Measurements from ENCODE around the gene CBFA2T2.

CBFA2T2 gene

DNA sequence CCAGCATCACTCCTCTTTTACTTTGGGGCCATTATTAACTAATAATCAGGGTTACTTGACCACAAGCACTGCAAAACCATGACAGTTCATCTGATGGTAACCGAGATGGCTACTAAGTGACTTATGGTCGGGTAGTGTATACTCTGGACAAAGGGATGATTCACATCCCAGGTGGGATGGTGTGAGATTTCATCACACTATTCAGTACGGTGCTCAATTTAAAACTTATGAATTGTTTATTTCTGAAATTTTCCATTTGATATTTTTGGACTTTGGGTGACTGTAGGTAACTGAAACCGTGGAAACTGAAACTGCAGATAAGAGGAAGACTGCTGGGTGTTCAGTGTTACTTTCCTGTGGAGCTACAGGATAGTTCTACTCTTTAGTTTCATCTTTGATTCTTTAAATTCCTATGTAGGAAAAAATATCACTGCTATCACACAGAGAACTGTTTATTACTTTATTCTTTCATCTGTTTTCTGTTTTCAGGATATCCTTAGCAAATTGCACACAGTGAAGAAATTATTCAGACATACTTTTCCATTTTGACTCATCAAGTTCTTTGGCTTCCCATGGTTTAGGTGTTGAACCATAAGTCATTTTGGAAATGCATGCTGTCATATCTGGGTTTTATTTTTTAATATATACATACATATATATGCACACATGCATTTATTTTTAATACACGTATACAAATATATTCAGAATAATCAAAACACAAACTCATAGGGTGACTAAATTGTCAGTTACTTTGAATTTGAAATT, 113.1 kb downstream of the CBFA2T2 start:
- Histone ChIP-seq H3K4me3 (ENCODE audit: low read length) (no peak overlapping the region), H3K36me3 (ENCODE audit: control insufficient read depth, insufficient read depth, low read length) (no peaks in the 10 kb centered on the region), H3K9me3 (ENCODE audit: control insufficient read depth, low read length) (no peaks in the 10 kb centered on the region), H3K27me3 (ENCODE audit: control insufficient read depth, insufficient read depth, low read length) (no peaks in the 10 kb centered on the region), H3K4me1 (ENCODE audit: control insufficient read depth, insufficient read depth, low read length) (peaks cover 5% of the 10 kb centered on the region), H3K9ac (ENCODE audit: low read length) (no peak overlapping the region)

DNA sequence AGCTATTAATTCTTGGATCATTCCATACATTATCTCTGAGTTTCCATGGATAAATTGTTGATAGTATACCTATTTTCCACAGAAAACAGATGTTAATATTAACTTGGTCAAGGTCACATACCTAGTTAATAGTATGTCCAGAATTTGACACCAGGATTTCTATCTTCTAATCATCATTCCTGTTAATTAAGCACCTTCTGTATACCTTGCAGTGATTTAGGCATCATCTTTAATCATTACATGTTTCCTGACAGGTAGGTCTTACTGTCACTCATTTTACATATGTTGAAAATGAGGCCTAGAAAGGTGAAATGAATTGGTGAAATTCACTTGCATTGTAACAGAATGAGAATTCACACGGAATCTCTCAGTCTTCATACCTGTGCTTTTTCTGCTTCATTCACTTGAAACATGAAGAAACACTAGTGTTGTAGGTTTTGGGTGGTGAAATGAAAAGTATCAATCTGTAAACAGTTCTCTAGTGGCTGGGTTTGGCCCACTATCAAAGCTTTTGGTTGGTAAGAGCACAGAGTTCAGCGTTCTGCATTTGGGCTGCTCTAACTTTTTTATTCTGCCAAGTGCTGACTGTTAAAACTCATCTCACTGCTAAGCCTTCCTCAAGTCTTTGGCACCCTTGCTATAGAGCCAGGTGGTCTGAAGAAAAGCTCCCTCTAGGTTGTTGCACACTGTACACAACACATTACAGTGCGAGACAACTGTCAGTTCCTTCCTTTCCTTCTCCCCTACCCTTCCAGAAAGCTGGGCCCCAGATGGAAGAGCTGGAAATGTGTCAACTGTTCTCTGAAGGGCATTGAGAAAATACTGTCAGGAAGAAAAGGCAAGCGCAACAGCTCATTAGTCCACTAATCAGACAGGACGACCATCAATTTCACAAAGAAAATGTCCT, 114.4 kb downstream of the CBFA2T2 start:
- H3K9ac ChIP-seq (ENCODE audit: low read length) = no peak overlapping the region
- H3K4me3 ChIP-seq (ENCODE audit: low read length) = no peak overlapping the region
- H3K36me3 ChIP-seq (ENCODE audit: control insufficient read depth, insufficient read depth, low read length) = no peaks in the 10 kb centered on the region
- no peaks in the 10 kb centered on the region for H3K27me3 ChIP-seq (ENCODE audit: control insufficient read depth, insufficient read depth, low read length)
- H3K4me1 ChIP-seq (ENCODE audit: control insufficient read depth, insufficient read depth, low read length) = peaks cover 5% of the 10 kb centered on the region
- H3K9me3 ChIP-seq (ENCODE audit: control insufficient read depth, low read length) = no peaks in the 10 kb centered on the region

DNA sequence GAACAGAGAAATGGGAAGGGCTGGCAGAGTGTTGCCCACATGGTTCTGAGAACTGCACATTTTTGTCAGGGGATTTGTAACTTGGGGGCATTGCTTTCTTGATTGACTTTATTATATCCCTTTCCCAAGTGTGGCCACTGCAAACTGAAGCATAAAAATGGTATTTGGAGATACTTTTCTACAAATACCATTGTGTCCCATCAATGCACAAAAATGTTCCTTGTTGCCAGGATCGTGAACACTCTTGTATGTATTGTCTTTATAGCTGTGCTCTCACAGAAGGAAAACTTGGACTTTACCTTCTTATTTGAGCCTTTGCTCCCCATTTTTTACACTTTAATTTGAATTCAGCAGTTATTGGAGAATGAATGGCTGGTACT, 115.1 kb downstream of the CBFA2T2 start:
- Histone ChIP-seq H3K4me1 (ENCODE audit: control insufficient read depth, insufficient read depth, low read length) (peaks cover 5% of the 10 kb centered on the region), H3K4me3 (ENCODE audit: low read length) (no peak overlapping the region), H3K36me3 (ENCODE audit: control insufficient read depth, insufficient read depth, low read length) (no peaks in the 10 kb centered on the region), H3K9ac (ENCODE audit: low read length) (no peak overlapping the region), H3K27me3 (ENCODE audit: control insufficient read depth, insufficient read depth, low read length) (no peaks in the 10 kb centered on the region), H3K9me3 (ENCODE audit: control insufficient read depth, low read length) (no peaks in the 10 kb centered on the region)

DNA sequence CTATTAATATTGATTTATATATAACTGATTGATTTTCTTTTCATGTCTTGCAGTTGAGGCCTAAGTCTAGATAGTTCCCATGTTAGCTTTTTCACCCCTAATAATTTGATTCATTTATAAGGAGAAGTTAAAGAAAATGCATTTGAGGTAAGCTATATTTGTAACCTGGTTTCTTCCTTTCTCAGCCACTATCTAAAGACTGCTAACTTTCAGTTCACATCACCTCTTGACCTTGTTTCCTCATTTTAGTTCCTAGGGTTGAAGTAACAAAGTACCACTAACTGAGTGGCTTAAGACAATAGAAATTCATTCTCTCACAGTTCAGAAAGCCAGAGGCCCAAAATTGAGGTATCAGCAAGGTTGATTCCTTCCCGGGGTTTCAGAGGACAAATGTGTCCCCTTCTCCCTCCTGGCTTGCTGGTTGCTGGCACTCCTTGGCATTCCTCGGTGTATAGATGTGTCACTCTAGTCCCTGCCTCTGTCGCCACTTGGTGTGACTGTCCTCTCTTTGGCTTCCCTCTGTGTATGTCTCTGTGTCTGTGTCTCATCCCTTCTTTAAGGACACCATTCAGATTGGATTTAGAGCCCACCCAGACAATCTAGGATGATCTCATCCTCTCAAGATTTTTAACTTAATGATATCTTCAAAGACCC, 116.3 kb downstream of the CBFA2T2 start:
- no peak overlapping the region for H3K4me3 ChIP-seq (ENCODE audit: low read length)
- H3K36me3 ChIP-seq (ENCODE audit: control insufficient read depth, insufficient read depth, low read length) = no peaks in the 10 kb centered on the region
- no peak overlapping the region for H3K9ac ChIP-seq (ENCODE audit: low read length)
- H3K27me3 ChIP-seq (ENCODE audit: control insufficient read depth, insufficient read depth, low read length) = no peaks in the 10 kb centered on the region
- peaks cover 5% of the 10 kb centered on the region for H3K4me1 ChIP-seq (ENCODE audit: control insufficient read depth, insufficient read depth, low read length)
- H3K9me3 ChIP-seq (ENCODE audit: control insufficient read depth, low read length) = no peaks in the 10 kb centered on the region

DNA sequence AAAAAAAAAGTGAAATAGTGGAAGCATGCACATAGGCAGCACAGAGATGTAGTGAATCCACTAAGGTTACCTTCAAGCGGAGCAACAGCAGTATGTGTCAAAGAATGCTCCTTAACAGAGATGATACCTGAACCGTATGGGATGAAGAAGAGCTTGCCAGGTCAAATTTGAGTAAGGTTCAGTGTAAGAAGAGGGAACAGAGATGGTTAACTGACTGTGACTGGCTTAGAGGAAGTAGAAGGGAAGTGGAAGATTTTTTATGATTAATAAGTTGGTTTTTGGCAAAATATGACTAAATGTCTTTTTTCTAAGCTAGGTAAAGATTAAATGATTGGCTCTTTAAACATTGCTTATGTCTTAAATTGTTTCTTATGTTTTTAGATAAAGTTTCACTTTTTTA, 119.6 kb downstream of the CBFA2T2 start:
- Histone ChIP-seq H3K27me3 (ENCODE audit: control insufficient read depth, insufficient read depth, low read length) (no peaks in the 10 kb centered on the region), H3K36me3 (ENCODE audit: control insufficient read depth, insufficient read depth, low read length) (no peaks in the 10 kb centered on the region), H3K4me1 (ENCODE audit: control insufficient read depth, insufficient read depth, low read length) (no peaks in the 10 kb centered on the region), H3K4me3 (ENCODE audit: low read length) (no peak overlapping the region), H3K9me3 (ENCODE audit: control insufficient read depth, low read length) (no peaks in the 10 kb centered on the region), H3K9ac (ENCODE audit: low read length) (no peak overlapping the region)

DNA sequence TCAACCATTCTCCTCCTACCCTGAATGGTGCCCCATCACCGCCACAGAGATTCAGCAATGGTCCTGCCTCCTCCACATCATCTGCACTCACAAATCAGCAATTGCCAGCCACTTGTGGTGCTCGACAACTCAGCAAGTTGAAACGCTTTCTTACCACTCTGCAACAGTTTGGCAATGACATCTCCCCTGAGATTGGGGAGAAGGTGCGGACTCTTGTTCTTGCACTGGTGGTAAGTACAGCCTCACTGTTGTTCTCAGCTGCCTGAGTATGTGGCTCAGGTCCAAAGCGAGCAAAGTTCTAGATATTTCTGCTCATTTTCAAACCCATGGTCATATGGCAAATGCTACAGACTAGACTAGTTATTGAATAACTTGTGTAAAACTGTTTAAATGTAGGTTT, 121.2 kb downstream of the CBFA2T2 start:
- Histone ChIP-seq H3K4me3 (ENCODE audit: low read length) (no peak overlapping the region), H3K27me3 (ENCODE audit: control insufficient read depth, insufficient read depth, low read length) (no peaks in the 10 kb centered on the region), H3K9me3 (ENCODE audit: control insufficient read depth, low read length) (no peaks in the 10 kb centered on the region), H3K4me1 (ENCODE audit: control insufficient read depth, insufficient read depth, low read length) (no peaks in the 10 kb centered on the region), H3K36me3 (ENCODE audit: control insufficient read depth, insufficient read depth, low read length) (no peaks in the 10 kb centered on the region), H3K9ac (ENCODE audit: low read length) (no peak overlapping the region)

DNA sequence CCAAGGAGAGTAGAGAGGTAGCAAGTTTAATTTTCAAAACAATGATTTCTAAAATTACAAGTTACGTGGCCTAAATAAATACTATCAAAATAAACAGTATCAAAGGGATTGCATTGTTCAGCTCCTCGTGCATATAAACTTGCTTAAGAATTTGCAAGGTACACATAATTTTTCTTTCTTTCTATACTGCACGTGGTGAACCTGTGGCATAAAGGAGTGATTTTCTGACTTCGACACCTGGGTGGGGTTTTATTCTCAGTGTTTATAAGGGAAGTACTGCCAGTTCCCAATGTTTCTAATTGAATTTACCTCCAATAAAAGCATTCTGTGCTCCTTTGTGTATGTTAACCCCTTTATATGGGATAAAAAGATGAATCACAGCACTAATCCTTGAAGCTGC, 122.1 kb downstream of the CBFA2T2 start:
- no peaks in the 10 kb centered on the region for H3K27me3 ChIP-seq (ENCODE audit: control insufficient read depth, insufficient read depth, low read length)
- no peak overlapping the region for H3K4me3 ChIP-seq (ENCODE audit: low read length)
- H3K9me3 ChIP-seq (ENCODE audit: control insufficient read depth, low read length) = no peaks in the 10 kb centered on the region
- H3K4me1 ChIP-seq (ENCODE audit: control insufficient read depth, insufficient read depth, low read length) = no peaks in the 10 kb centered on the region
- H3K36me3 ChIP-seq (ENCODE audit: control insufficient read depth, insufficient read depth, low read length) = no peaks in the 10 kb centered on the region
- no peak overlapping the region for H3K9ac ChIP-seq (ENCODE audit: low read length)

DNA sequence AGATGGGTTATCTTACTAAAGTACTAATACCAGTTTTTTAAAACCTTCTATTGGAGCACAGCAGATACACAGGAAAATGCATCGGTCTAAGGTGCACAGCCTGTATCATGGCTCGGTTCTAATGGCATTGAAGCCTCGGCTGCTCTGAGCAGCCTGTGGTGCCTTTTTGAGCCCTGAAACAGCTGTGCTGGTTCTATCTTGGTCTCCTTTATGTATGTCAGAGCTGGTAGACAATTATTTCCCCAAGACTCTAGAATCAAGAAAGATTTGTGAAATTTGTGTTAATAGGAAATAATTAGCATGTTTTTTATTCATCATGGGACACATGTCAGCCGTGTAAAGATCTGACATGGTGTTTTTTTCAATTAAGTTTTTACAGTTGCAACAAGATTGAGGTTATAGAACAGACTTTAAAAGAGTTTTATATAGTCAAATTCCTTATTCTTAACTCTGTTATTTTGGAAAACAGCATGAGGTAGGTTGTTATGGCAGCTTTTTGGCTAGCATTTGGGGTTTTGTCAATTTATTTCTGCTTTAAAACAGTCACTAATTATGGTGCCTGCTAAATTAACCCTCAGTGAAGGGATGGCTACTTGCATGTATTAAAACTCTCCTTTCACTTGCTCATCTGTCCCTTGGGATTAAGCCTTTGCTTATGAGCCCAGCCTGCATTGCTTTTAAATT, 132.0 kb downstream of the CBFA2T2 start:
- H3K9ac ChIP-seq (ENCODE audit: low read length) = no peak overlapping the region
- H3K9me3 ChIP-seq (ENCODE audit: control insufficient read depth, low read length) = no peaks in the 10 kb centered on the region
- H3K4me1 ChIP-seq (ENCODE audit: control insufficient read depth, insufficient read depth, low read length) = no peaks in the 10 kb centered on the region
- peaks cover 3% of the 10 kb centered on the region for H3K36me3 ChIP-seq (ENCODE audit: control insufficient read depth, insufficient read depth, low read length)
- H3K4me3 ChIP-seq (ENCODE audit: low read length) = no peak overlapping the region
- H3K27me3 ChIP-seq (ENCODE audit: control insufficient read depth, insufficient read depth, low read length) = no peaks in the 10 kb centered on the region

DNA sequence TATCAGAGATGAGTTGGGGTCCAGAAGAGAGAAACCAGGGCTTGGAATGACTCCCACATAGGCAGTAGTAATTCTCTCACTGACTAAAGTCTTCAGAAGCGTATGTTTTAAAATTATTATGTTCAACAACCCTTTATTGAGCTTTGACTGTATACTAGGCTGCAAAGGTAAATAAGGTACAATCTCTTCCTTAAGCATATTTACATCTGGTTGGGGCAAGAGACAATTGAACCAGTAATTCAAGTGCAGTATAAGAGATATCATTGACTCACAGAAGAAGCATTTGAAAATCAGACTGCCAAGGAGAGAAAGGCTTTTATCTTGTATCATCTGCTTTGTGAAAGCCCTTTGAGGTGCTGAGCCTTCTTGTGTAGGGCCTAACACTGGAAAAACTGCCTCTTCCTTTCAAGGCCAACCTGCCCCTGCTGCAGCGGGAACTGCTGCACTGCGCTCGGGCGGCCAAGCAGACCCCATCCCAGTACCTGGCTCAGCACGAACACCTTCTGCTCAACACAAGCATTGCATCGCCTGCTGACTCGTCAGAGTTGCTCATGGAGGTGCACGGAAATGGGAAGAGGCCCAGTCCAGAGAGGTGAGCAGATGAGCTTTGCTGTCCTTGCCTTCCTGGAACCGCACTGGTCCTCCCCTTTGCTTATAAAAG, 132.9 kb downstream of the CBFA2T2 start:
- H3K4me3 ChIP-seq (ENCODE audit: low read length) = no peak overlapping the region
- no peaks in the 10 kb centered on the region for H3K27me3 ChIP-seq (ENCODE audit: control insufficient read depth, insufficient read depth, low read length)
- H3K9ac ChIP-seq (ENCODE audit: low read length) = no peak overlapping the region
- H3K36me3 ChIP-seq (ENCODE audit: control insufficient read depth, insufficient read depth, low read length) = peaks cover 3% of the 10 kb centered on the region
- no peaks in the 10 kb centered on the region for H3K4me1 ChIP-seq (ENCODE audit: control insufficient read depth, insufficient read depth, low read length)
- H3K9me3 ChIP-seq (ENCODE audit: control insufficient read depth, low read length) = no peaks in the 10 kb centered on the region

DNA sequence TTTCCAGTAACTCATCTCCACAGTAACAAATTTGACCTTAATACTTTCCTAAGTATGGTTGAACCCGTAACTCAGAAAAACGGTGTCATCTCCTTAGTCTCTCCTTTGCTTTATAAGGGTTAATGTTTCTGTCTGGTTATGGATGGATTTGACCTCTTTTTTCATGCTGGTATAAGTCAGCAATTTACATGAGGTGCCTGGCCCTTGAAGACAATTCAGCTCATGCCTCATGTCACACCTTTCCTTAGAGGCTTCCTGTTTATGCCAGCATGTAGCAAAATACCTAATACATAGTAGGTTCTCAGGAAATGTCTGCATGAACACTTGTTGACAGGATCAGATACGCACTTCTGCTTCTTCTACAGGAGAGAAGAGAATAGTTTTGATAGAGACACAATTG, 134.5 kb downstream of the CBFA2T2 start:
- H3K9me3 ChIP-seq (ENCODE audit: control insufficient read depth, low read length) = no peaks in the 10 kb centered on the region
- no peaks in the 10 kb centered on the region for H3K27me3 ChIP-seq (ENCODE audit: control insufficient read depth, insufficient read depth, low read length)
- no peak overlapping the region for H3K9ac ChIP-seq (ENCODE audit: low read length)
- no peak overlapping the region for H3K4me3 ChIP-seq (ENCODE audit: low read length)
- H3K4me1 ChIP-seq (ENCODE audit: control insufficient read depth, insufficient read depth, low read length) = no peaks in the 10 kb centered on the region
- peaks cover 3% of the 10 kb centered on the region for H3K36me3 ChIP-seq (ENCODE audit: control insufficient read depth, insufficient read depth, low read length)

DNA sequence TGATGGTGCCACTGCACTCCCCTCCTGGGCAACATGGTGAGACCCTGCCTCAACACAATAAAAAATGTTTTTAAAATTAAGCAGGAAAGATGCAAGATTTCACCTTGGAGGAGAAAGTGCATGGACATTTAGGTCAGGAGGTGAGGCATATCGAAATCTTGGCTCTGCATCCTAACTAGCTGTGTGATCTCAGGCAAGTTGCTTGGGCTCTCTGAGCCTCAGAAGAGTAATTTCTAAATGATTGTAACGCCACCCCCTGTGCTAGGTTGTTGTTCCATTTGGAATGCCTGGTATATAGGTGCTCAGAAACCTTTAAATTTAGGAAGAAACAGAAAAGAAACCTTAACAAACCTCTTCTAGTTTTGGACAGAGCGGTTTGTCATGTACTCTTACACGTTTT, 136.3 kb downstream of the CBFA2T2 start:
- H3K36me3 ChIP-seq (ENCODE audit: control insufficient read depth, insufficient read depth, low read length) = peaks cover 3% of the 10 kb centered on the region
- H3K9ac ChIP-seq (ENCODE audit: low read length) = no peak overlapping the region
- no peaks in the 10 kb centered on the region for H3K27me3 ChIP-seq (ENCODE audit: control insufficient read depth, insufficient read depth, low read length)
- no peaks in the 10 kb centered on the region for H3K9me3 ChIP-seq (ENCODE audit: control insufficient read depth, low read length)
- H3K4me3 ChIP-seq (ENCODE audit: low read length) = no peak overlapping the region
- no peaks in the 10 kb centered on the region for H3K4me1 ChIP-seq (ENCODE audit: control insufficient read depth, insufficient read depth, low read length)
